Lower leg skin (tissue), 4 donors: ENCODE results near the gene GPC5. TPM values are rescaled to one million over a fixed set of nuclear protein-coding genes. Genes with fewer than 3 reads are reported as not detected.

Experiments
- DNase-seq, 2 donors: peaks; one replicate each; pipeline ENCODE4 v3.0.0-alpha.2; 2019; ENCODE audit warnings: low spot score in 2 of 2
- H3K4me3 ChIP-seq: fragments of 200-600 bp; sonication (generic); 2 replicates; pipeline ENCODE4 v1.5.1; 2017; ENCODE audit warnings: mild to moderate bottlenecking, low read depth; ENCODE audit not compliant: poor library complexity, severe bottlenecking
- POLR2A ChIP-seq, 2 donors: fragments of 450-650 bp; IDR thresholded peaks; one replicate each; pipeline ENCODE4 v1.6.1; 2016 to 2017; ENCODE audit warnings: antibody characterized with exemption in 2 of 2, mild to moderate bottlenecking in 1 of 2, moderate library complexity in 1 of 2
- WGBS, 2 donors: methylation state at CpG; one replicate each; pipeline ENCODE4 v1.1.5; 2018; 5-methylcytosine and 5-hydroxymethylcytosine counted together
- intact Hi-C: fragments of 100-400 bp; cut with DNase I; formaldehyde crosslinking; loops from one replicate; pipeline ENCODE4 v1.15.0; 2023; ENCODE audit warnings: low total_unique reads
- total RNA-seq, 4 donors: library from RNA; depleted of rRNA; stranded (reverse); fragments of >200 nt; gene quantifications; one replicate each; pipeline ENCODE4 v1.1.0, GENCODE V29; 2016
- TF ChIP-seq, protein P1 (sequence below), 3 donors: fragments of 450-650 bp; IDR thresholded peaks; one replicate each; pipeline ENCODE4 v1.5.1; 2016; ENCODE audit warnings: antibody characterized with exemption in 3 of 3, mild to moderate bottlenecking in 3 of 3, moderate library complexity in 2 of 3

The GPC5 gene
- total RNA-seq, 4 donors from 2014 or later = 0.46 to 1.3 (median 0.82) TPM

DNA sequence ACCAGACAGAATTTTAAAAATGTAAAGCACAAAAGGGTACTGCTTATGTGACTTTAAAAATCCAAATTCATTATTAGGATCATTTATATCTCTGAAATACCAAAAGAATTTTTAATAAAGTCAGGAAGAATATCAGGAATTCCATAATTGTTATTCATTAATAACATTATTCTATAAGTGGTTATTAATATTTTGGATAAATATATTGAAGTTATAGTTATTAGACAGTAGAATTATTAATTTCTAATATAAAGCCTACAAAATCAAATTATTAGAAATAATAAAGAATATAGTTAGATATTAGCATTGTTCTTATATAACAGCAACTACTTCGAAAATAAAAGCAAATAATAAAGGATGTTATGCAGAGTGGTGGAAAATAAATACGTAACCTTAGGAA lies 105.8 kb downstream of the GPC5 start:
- 85 to 86% methylated on average over 2 of the region's 2 CpGs for WGBS, 2 donors
- DNase-seq = no peak
- intact Hi-C loops = no loop called here
- H3K4me3 ChIP-seq = no peak overlapping the region
- no peak for TF ChIP-seq POLR2A (IDR thresholded peaks at IDR 0.05)
- TF ChIP-seq, protein P1, sequence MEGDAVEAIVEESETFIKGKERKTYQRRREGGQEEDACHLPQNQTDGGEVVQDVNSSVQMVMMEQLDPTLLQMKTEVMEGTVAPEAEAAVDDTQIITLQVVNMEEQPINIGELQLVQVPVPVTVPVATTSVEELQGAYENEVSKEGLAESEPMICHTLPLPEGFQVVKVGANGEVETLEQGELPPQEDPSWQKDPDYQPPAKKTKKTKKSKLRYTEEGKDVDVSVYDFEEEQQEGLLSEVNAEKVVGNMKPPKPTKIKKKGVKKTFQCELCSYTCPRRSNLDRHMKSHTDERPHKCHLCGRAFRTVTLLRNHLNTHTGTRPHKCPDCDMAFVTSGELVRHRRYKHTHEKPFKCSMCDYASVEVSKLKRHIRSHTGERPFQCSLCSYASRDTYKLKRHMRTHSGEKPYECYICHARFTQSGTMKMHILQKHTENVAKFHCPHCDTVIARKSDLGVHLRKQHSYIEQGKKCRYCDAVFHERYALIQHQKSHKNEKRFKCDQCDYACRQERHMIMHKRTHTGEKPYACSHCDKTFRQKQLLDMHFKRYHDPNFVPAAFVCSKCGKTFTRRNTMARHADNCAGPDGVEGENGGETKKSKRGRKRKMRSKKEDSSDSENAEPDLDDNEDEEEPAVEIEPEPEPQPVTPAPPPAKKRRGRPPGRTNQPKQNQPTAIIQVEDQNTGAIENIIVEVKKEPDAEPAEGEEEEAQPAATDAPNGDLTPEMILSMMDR (IDR thresholded peaks at IDR 0.05) = no peak

DNA sequence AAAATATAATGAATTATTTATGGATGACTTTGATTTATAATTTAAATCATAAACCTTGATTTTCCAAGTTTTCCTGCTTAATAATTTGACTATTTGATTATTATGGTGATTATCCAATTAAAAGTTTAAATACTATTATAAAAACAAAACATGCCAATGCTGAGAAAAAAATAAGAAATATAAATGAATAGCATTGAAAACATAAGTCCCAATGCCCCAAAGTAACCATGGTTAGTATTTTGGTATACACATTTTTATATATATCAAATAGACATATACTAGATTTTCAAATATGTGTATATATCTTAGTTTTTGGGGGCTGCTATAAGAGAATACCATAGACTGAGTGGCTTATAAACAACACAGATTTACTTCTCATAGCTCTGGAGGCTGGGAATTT lies 108.3 kb downstream of the GPC5 start:
- no peak overlapping the region for H3K4me3 ChIP-seq
- TF ChIP-seq, protein P1 (IDR thresholded peaks at IDR 0.05) = no peak
- no peak for TF ChIP-seq POLR2A (IDR thresholded peaks at IDR 0.05)
- no peak for DNase-seq
- intact Hi-C loops = no loop called here

DNA sequence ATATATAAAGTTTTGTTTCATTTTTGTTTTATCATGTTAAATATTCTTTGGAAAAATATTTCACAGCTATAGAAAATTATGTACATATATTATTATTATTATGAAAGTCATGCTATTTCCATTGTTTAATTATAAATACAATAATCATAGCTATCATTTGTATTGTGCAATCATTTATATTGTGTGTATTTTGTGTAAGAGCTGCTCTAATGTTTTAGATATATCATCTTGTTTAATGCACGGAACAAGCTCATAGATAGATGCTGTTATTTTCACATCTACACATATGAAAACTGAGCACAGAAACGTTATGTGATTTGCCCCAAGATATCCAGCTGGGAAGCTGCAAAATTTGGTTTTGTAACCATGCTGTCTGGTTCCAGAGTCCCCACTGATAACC lies 111.6 kb downstream of the GPC5 start:
- DNase-seq = no peak
- H3K4me3 ChIP-seq = no peak overlapping the region
- TF ChIP-seq POLR2A (IDR thresholded peaks at IDR 0.05) = no peak
- TF ChIP-seq, protein P1 (IDR thresholded peaks at IDR 0.05) = no peak
- intact Hi-C loops = no loop called here
- 71% methylated on average over 2 of the region's 2 CpGs for WGBS, 2 donors

DNA sequence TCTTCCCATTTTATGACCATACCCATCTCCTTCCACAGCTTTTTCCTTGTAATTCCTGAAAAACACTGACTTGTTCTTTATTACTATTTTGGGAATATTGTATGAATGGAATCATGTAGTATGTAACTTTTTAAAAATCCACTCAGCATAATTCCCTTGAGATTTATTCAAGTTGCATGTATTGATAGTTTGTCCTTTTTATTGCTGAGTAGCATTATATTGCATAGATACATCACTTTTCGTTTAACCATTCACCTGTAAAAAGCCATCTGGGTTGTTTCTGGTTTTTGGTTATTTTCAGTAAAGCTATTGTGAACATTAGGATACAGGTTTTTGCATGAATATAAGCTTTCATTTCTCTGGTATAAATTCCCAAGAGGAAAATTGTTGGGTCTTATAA lies 115.4 kb downstream of the GPC5 start:
- intact Hi-C loops = no loop called here
- 56 to 68% methylated on average over 1 of the region's 1 CpG for whole genome bisulfite sequencing, 2 donors
- DNase-seq = no peak
- no peak for TF ChIP-seq POLR2A (IDR thresholded peaks at IDR 0.05)
- TF ChIP-seq, protein P1 (IDR thresholded peaks at IDR 0.05) = no peak
- H3K4me3 ChIP-seq = no peak overlapping the region

DNA sequence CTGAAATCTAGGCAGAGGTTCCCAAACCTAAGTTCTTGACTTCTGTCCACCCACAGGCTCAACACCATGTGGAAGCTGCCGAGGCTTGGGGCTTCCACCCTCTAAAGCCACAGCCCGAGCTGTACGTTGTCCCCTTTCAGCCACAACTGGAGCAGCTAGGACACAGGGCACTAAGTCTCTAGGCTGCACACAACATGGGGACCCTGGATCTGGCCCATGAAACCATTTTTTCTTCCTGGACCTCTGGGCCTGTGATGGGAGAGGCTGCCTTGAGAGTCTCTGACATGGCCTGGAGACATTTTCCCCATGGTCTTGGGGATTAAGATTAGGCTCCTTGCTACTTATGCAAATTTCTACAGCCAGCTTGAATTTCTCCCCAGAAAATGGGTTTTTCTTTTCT lies 118.4 kb downstream of the GPC5 start:
- DNase-seq = no peak
- intact Hi-C loops = no loop called here
- H3K4me3 ChIP-seq = no peak overlapping the region
- TF ChIP-seq POLR2A (IDR thresholded peaks at IDR 0.05) = no peak
- 90 to 94% methylated on average over 3 of the region's 3 CpGs for WGBS, 2 donors

DNA sequence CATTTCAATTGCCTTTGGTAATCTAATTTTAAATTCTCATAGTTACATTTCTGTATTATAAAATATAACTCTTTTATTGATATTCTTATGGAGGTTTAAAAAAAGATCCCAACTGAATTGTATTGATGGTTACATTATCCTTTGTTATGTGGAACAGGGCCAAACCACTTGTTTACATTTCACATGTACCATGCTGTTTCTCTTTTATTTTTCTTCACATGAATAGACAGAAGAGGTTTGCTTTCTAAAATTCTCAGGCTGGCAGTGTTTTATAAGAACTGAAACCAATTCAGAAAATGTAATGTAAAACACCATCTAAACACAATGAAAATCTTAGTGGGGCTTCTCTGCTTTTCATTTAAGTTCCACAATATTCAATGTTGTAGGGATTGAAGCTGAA lies 122.5 kb downstream of the GPC5 start:
- DNase-seq = no peak
- TF ChIP-seq, protein P1 (IDR thresholded peaks at IDR 0.05) = no peak
- no peak for TF ChIP-seq POLR2A (IDR thresholded peaks at IDR 0.05)
- intact Hi-C loops = no loop called here
- H3K4me3 ChIP-seq = no peak overlapping the region
